RWPE1 (cell line): ENCODE data around the gene ERCC4.

Source experiments
- CTCF ChIA-PET: fragments of 350-600 bp; sonication (Branson Sonifier 250); formaldehyde crosslinking; extraction: SDS; loops from one replicate; lab custom pipeline; 2021; lab: Yijun Ruan, JAX
- POLR2A ChIA-PET: fragments of 400-600 bp; formaldehyde crosslinking; extraction: SDS; loops from one replicate; lab custom pipeline; 2020; ENCODE audit warnings: antibody characterized with exemption; ENCODE audit not compliant: low non-redundant PET; lab: Yijun Ruan, JAX
- DNase-seq: peaks from one replicate; pipeline ENCODE4 v3.0.0; 2012; ENCODE audit warnings: low spot score
- H3K27ac ChIP-seq: fragments of 450-650 bp; 2 replicates; pipeline ENCODE4 v1.5.1; 2017
- CTCF ChIP-seq: fragments of 450-650 bp; conservative IDR thresholded peaks from 2 replicates; pipeline ENCODE4 v1.5.1; 2017; ENCODE audit warnings: low read depth, mild to moderate bottlenecking

Gene ERCC4

GRCh38 chr16:13948086-13948485 is 28.1 kb downstream of the ERCC4 start:
- ChIA-PET CTCF (no interaction called here), POLR2A (no interaction called here)

GRCh38 chr16:13950821-13951547 is 31.0 kb downstream of the ERCC4 start:
- no peak overlapping the region for H3K27ac ChIP-seq
- POLR2A ChIA-PET: no interaction called here
- DNase-seq: no peak
- CTCF ChIA-PET: no interaction called here
- TF ChIP-seq CTCF: no peak

More at GRCh38 chr16:13948086-13948485, 28.1 kb downstream of the ERCC4 start:
- TF ChIP-seq CTCF: no peak
- H3K27ac ChIP-seq: no peak overlapping the region
- DNase-seq: no peak

- H3K27ac ChIP-seq: no peak overlapping the region
- POLR2A ChIA-PET: no interaction called here
- CTCF ChIA-PET: no interaction called here
- no peak for TF ChIP-seq CTCF
- no peak for DNase-seq
Measured at GRCh38 chr16:13951611-13952010, 31.7 kb downstream of the ERCC4 start.

- DNase-seq: no peak
- TF ChIP-seq CTCF: no peak
- CTCF ChIA-PET: no interaction called here
- no peak overlapping the region for H3K27ac ChIP-seq
- POLR2A ChIA-PET: no interaction called here
Measured at GRCh38 chr16:13953501-13953900, 33.5 kb downstream of the ERCC4 start.

GRCh38 chr16:13956635-13957196 is 36.8 kb downstream of the ERCC4 start:
- no peak for TF ChIP-seq CTCF
- H3K27ac ChIP-seq: peak overlapping the region; percentile 95
- DNase-seq: no peak
- CTCF ChIA-PET: interaction anchor here (0.8 kb wide), 1 partner anchor 16 kb away, joined by 3 read pairs; no protein-coding TSS in a partner anchor
- POLR2A ChIA-PET: no interaction called here

GRCh38 chr16:13957197-13958078 is 37.5 kb downstream of the ERCC4 start:
- peak; percentile 79 for DNase-seq
- H3K27ac ChIP-seq: peak overlapping the region; percentile 95
- no peak for TF ChIP-seq CTCF
- ChIA-PET CTCF (interaction anchor here (0.6 to 0.8 kb wide), 2 partner anchors 17 to 527 kb away, joined by 3 to 5 read pairs; no protein-coding TSS in a partner anchor), POLR2A (no interaction called here)
